ENCODE measurements around the gene NOTCH3. TPM values are rescaled to one million over a fixed set of nuclear protein-coding genes. Genes with fewer than 3 reads are reported as not detected.

NOTCH3 gene
- total RNA-seq, 1 experiment from 2014 or later = 3.7 TPM

DNA sequence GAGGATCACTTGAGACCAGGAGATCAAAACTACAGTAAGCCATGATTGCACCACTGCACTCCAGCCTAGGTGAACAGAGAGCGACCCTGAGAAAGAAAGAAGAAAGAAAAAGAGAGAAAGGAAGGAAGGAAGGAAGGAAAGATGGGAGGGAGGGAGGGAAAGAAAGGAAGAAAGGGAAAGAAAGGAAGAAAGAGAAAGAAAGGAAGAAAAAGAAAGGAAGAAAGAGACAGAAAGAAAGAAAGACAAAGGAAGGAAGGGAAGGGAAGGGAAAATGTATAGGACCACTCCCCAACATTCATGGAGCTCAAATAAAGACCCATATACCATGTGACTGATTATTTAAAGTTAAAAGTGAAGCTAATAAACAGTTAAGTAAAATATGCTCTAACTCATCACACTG is 53.7 kb downstream of the NOTCH3 start:
- intact Hi-C loops (cut with micrococcal nuclease) = no loop called here
- peaks cover 6% of the 10 kb centered on the region for H3K4me1 Mint-ChIP-seq (ENCODE audit: insufficient read depth, unreplicated experiment)
- CTCF ChIA-PET = interaction anchor here (1.2 kb wide), 1 partner anchor 46 kb away, joined by 3 read pairs; no protein-coding TSS in a partner anchor

DNA sequence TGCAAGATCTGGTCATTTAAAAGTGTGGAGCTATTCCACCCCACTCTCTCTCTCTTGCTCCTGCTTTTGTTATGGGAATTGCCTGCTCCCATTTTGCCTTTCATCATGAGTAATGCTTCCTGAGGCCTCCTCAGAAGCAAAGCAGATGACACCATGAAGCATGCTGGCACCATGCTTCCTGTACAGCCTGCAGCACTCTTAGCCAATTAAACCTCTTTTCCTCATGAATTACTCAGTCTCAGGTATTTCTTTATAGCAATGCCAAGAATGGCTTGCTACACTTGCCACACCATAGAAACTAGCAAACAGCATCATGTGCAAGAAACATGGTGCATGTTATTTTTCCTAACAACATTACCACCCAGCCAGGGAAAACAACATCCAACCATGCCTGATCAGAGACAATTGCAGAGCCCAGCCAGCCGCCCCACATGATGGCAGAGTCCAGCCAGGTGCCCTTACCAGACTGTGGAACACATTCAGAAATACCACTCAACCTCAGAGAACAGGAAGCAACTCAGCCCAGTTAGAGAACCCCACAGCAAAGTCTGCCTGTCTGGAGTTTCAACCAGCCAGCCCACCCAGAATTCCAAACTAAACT is 56.6 kb downstream of the NOTCH3 start:
- no peaks in the 10 kb centered on the region for H3K27me3 Mint-ChIP-seq (ENCODE audit: insufficient read depth, unreplicated experiment)
- ChIA-PET POLR2A (no interaction called here), CTCF (no interaction called here)
- H3K4me3 Mint-ChIP-seq (ENCODE audit: unreplicated experiment) = no peak overlapping the region
- DNase-seq (ENCODE audit: unreplicated experiment) = peak; percentile 46
- no peak overlapping the region for H3K27ac Mint-ChIP-seq (ENCODE audit: low read depth, unreplicated experiment)
- no peaks in the 10 kb centered on the region for H3K4me1 Mint-ChIP-seq (ENCODE audit: insufficient read depth, unreplicated experiment)
- no peaks in the 10 kb centered on the region for H3K36me3 Mint-ChIP-seq (ENCODE audit: insufficient read depth, unreplicated experiment)
- TF ChIP-seq CTCF (IDR thresholded peaks at IDR 0.05; ENCODE audit: unreplicated experiment) = no peak
- BruUV-seq (replicated peaks) = no TSS peak
- H3K9me3 Mint-ChIP-seq (ENCODE audit: unreplicated experiment) = peaks cover 3% of the 10 kb centered on the region
- intact Hi-C loops (cut with micrococcal nuclease) = no loop called here

More for the DNA sequence above, 53.7 kb downstream of the NOTCH3 start:
- no peaks in the 10 kb centered on the region for H3K9me3 Mint-ChIP-seq (ENCODE audit: unreplicated experiment)
- TF ChIP-seq CTCF (IDR thresholded peaks at IDR 0.05; ENCODE audit: unreplicated experiment) = no peak
- BruUV-seq (replicated peaks) = no TSS peak
- no peak overlapping the region for H3K27ac Mint-ChIP-seq (ENCODE audit: low read depth, unreplicated experiment)
- no peaks in the 10 kb centered on the region for H3K36me3 Mint-ChIP-seq (ENCODE audit: insufficient read depth, unreplicated experiment)
- H3K4me3 Mint-ChIP-seq (ENCODE audit: unreplicated experiment) = no peak overlapping the region
- H3K27me3 Mint-ChIP-seq (ENCODE audit: insufficient read depth, unreplicated experiment) = peaks cover 11% of the 10 kb centered on the region
- no peak for DNase-seq (ENCODE audit: unreplicated experiment)
- POLR2A ChIA-PET = no interaction called here

GRCh38 chr19:15142313-15142712 is 58.5 kb downstream of the NOTCH3 start:
- ChIA-PET CTCF (no interaction called here), POLR2A (no interaction called here)
- Mint-ChIP-seq H3K27me3 (ENCODE audit: insufficient read depth, unreplicated experiment) (no peaks in the 10 kb centered on the region), H3K27ac (ENCODE audit: low read depth, unreplicated experiment) (no peak overlapping the region), H3K9me3 (ENCODE audit: unreplicated experiment) (peaks cover 13% of the 10 kb centered on the region), H3K36me3 (ENCODE audit: insufficient read depth, unreplicated experiment) (no peaks in the 10 kb centered on the region), H3K4me3 (ENCODE audit: unreplicated experiment) (no peak overlapping the region), H3K4me1 (ENCODE audit: insufficient read depth, unreplicated experiment) (no peaks in the 10 kb centered on the region)
- BruUV-seq (replicated peaks) = no TSS peak
- no peak for TF ChIP-seq CTCF (IDR thresholded peaks at IDR 0.05; ENCODE audit: unreplicated experiment)
- intact Hi-C loops (cut with micrococcal nuclease) = no loop called here
- DNase-seq (ENCODE audit: unreplicated experiment) = no peak

GRCh38 chr19:15141143-15141542 is 59.7 kb downstream of the NOTCH3 start:
- intact Hi-C loops (cut with micrococcal nuclease) = no loop called here
- no peak overlapping the region for H3K27ac Mint-ChIP-seq (ENCODE audit: low read depth, unreplicated experiment)
- BruUV-seq (replicated peaks) = no TSS peak
- H3K4me3 Mint-ChIP-seq (ENCODE audit: unreplicated experiment) = no peak overlapping the region
- no peaks in the 10 kb centered on the region for H3K27me3 Mint-ChIP-seq (ENCODE audit: insufficient read depth, unreplicated experiment)
- H3K9me3 Mint-ChIP-seq (ENCODE audit: unreplicated experiment) = peaks cover 13% of the 10 kb centered on the region
- ChIA-PET CTCF (no interaction called here), POLR2A (no interaction called here)
- no peak for TF ChIP-seq CTCF (IDR thresholded peaks at IDR 0.05; ENCODE audit: unreplicated experiment)
- no peak for DNase-seq (ENCODE audit: unreplicated experiment)
- no peaks in the 10 kb centered on the region for H3K36me3 Mint-ChIP-seq (ENCODE audit: insufficient read depth, unreplicated experiment)
- H3K4me1 Mint-ChIP-seq (ENCODE audit: insufficient read depth, unreplicated experiment) = no peaks in the 10 kb centered on the region
